Myocyte (in vitro differentiated cells): ENCODE results near the gene HOXA10. TPM values are rescaled to one million over a fixed set of nuclear protein-coding genes. Genes with fewer than 3 reads are reported as not detected.

ENCODE experiments used
- DNase-seq: peaks from one replicate; pipeline ENCODE4 v3.0.0-alpha.2; 2012; ENCODE audit warnings: low read depth
- total RNA-seq: library from RNA; depleted of rRNA; stranded (reverse); fragments of >200 nt; gene quantifications from 2 replicates; pipeline ENCODE4 v1.2.3, GENCODE V29; 2014

The HOXA10 gene
- total RNA-seq, 1 donor from 2014 or later: 15.1 TPM

DNA sequence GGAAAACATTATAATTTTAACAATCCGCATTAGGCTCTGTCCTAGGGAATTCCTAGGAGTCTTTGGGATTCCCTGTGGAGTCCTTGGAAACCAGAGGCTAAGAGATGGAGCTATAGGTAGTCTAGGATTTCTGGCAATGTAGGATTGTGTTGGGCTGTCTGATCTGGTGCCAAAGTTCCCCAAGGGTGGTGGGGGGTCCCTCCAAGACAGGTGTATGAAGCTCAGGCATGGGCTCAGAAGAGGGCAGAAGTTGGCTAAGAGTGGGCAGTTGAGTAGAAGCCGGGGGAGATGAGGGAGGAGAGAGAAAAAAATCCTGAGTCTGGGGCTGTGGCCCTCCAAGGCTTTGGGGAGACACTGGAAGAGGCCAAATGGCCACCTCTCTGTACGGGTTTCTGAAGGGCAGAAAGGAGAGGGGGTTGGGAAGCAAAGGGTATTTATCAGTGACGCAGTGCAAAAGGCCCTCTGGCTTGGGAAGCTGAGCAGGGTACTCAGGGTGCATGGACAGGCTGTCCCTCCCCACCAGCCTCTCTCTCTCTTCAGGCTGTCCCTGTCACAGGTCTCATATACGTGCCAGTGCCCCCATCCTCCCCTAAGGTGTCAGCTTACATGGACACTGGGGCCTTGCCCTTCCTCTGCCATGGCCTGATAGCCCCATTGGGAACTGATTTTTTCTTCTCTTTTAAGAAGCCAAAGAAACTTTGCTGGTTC lies 27.5 kb downstream of the HOXA10 start:
- DNase-seq: no peak

DNA sequence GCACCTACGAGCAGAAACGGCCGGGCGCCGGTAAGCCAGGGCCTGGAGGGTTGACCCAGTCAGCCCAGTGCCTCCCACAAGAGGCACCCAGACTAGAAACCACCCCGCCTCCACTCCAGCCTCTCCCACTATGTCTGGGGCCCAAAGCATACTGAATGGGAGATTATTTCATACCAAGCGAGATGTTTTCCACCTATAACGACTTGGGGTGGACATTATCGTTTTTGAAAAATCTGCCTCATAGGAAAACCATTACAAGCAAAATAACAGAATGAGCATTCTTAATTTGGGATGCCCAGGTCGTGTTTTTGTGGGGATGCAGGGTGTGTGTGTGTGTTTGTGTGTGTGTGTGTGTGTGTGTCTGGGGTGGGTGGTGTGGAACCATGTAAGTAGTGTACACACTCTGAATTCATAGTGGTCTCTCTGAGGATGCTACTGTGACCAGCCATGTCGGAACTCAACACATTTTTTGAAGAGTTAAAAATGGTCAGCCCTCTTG lies 28.2 kb downstream of the HOXA10 start:
- DNase-seq: no peak

GRCh38 chr7:27145165-27145913 lies 28.8 kb downstream of the HOXA10 start:
- DNase-seq: no peak

- no peak for DNase-seq
Observed at GRCh38 chr7:27144781-27145164, 29.3 kb downstream of the HOXA10 start.

DNA sequence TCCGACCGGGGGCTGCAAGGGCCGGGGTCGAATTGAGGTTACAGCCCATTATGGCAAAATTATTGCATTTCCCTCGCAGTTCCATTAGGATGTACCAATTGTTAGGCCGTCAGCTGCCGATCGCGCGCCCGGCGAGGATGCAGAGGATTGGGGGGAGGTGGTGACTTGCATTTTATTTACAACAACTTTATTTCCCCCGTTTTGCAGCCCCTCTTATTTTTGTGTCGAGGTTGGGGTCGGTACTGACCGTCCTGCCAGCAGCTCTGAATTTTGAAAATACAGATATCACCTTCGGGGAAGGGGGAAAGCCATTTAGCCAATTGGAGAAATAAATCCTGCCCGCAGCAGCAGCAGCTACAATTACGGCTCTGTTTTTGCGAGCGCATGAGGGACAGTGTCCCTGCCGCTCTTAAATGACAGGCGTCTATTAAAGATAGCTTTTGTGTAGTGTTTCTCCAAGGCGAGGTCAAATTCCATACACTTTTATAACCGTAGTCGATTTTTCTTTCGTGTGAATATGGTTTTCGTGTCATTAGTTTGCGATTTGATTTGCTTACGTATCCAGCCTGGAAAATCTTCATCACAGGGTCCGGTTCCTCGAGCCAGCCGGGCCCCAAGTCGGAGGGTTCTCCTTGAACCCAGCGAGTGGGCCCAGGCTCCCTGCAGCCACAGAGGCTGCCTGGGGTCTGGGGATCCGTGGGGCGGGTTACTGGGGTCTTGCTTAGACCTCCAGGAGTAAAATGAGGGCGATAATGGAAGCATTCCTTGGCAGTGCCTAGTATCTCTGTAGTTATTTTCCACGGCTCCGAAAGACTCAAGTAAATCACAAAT lies 30.0 kb downstream of the HOXA10 start:
- DNase-seq: no peak

DNA sequence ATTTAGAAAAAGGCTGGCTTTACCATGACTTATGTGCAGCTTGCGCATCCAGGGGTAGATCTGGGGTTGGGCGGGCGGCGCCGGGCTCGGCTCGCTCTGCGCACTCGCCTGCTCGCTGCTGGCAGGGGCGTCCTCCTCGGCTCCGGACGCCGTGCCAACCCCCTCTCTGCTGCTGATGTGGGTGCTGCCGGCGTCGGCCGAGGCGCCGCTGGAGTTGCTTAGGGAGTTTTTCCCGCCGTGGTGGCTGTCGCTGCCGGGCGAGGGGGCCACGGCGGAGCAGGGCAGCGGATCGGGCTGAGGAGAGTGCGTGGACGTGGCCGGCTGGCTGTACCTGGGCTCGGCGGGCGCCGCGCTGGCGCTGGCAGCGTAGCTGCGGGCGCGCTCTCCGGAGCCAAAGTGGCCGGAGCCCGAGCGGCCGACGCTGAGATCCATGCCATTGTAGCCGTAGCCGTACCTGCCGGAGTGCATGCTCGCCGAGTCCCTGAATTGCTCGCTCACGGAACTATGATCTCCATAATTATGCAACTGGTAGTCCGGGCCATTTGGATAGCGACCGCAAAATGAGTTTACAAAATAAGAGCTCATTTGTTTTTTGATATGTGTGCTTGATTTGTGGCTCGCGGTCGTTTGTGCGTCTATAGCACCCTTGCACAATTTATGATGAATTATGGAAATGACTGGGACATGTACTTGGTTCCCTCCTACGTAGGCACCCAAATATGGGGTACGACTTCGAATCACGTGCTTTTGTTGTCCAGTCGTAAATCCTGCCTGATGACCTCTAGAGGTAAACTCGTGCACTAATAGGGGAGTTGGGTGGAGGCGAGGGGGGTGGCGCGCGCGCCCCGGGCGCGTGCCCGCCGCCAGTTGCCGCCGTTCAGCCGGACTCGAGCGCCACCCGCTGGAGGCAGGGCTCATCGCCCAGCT lies 30.8 kb downstream of the HOXA10 start, which contains the start of gene HOXA5:
Gene HOXA5, minus strand, starts transcription at position 659 of the 927 bp plus-strand sequence. Its CDS starts 74 bp downstream, at position 585.
- peak; percentile 98 for DNase-seq

GRCh38 chr7:27142580-27143022 lies 31.5 kb downstream of the HOXA10 start:
- DNase-seq: no peak

GRCh38 chr7:27141923-27142579 lies 32.1 kb downstream of the HOXA10 start:
- DNase-seq: peak; percentile 83

DNA sequence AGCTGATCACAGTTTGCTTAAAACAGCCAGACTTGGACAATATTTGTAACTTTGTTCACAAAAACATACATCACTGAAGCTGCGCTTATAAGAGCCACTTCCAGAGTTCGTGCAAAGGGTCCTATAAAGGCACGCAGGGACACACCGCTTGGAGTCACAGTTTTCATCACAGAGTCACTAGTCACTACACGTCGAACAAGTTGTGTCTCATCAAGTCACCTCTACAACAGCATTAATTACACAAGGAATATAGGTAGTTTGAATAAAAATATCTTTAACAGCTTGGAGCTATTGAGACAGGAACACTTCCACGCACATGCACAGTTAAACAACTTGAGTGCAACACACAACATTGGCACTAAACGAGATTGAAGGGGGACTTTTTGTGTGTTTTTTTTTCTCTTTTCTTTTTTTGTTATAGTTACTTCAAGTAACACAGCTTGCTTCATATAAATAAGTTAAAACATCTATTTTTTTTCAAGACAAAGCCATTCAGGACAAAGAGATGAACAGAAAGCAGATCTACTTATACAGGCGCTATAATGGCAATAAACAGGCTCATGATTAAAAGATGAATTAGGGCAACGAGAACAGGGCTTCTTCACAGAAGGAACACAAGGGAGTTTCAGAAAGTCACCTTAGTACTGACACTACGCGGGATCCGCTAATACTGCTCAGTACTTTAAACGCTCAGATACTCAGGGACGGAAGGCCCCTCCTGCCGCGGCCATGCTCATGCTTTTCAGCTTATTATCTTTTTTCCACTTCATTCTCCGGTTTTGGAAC lies 32.8 kb downstream of the HOXA10 start:
- DNase-seq: no peak

DNA sequence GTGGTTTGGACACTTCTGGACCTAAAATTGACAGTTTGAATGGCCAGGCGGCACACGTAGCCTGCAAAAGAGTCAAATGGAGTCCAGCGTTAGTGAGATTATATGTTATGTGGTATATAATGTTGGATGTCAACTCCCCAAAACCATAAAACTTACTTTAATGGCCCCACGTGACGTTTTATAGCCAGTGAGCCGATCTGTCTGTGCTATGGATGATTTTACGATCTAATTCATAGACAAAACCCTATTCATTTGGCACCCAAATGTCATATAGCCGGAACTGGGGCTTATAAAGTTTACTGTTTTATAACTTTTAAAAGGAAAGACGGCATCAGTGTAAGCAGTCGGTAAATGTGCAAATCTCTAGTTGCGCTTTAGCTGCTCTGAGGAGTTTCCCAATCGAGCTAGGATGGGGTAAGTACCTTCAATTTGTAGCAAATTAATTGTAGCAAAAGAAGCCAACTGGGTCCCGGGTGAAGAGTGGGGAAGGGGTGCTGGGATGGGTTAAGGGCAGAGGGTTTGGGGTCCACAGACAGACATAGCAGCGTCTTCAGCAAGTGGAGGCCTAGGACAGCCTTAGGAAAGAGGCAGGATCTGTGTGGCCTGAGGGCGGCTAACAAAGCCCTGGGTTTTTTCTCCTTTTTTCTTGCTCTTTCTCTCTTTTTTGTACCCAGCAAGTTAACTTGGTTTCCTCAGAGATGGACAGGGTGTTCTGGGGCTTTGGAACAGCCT lies 33.8 kb downstream of the HOXA10 start:
- no peak for DNase-seq

- no peak for DNase-seq
Observed at GRCh38 chr7:27139334-27140125, 34.6 kb downstream of the HOXA10 start.

DNA sequence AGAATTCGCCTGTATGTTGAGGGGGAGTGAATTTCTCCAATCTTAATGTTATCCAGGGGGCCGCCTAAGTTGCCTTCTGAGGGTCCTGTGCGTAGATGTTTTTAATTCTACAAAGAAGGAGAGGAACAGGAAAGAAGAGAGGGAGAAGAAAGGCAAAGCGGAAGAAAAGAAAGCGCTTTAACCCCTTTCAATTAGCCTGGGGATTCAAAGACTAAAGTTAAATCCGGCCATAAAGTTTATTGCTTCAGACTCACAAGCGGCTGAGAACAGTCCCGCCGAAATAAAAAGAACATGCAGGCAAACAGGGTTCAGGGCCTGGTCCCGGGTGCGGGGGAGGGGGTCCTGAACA lies 35.2 kb downstream of the HOXA10 start:
- DNase-seq: no peak

- DNase-seq: no peak
Observed at GRCh38 chr7:27138472-27138871, 35.6 kb downstream of the HOXA10 start.

DNA sequence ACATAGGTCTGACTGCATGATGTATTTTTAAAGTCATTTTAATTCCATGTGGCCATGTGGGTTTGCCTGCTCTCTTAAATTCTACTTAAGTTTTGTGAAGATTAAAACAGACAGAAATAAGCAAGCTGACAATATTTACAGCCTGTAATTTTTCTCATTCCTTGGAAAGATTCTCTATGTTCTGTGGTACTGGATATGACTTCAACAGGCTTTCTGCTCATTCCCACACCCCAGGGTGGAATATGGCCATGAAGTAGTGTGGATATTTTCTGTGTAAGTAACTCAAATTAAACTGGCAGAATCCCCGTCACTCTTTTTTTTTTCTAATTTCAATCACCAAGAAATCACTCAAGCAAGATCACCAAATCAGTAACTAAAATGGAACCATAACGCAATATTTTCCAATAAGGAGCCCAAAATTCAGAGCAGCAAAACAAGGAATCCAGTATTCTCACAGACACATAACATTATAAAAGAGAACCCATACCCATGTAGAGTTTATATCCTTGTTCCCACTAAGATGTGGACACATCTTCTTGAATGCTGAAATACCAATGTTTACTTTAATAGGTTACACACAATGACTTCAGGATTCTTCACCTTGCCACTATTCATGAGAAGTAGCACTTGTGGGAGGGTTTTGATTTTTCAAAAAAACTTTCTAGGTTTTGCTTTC lies 36.3 kb downstream of the HOXA10 start:
- DNase-seq: no peak

GRCh38 chr7:27134392-27134791 lies 39.7 kb downstream of the HOXA10 start:
- DNase-seq: peak; percentile 79

- DNase-seq: no peak
Observed at GRCh38 chr7:27133409-27134231, 40.5 kb downstream of the HOXA10 start.
